Neural cell (in vitro differentiated cells): ENCODE data around the gene TNC. TPM values are rescaled to one million over a fixed set of nuclear protein-coding genes. Genes with fewer than 3 reads are reported as not detected.

ENCODE experiments used
- H2AFZ ChIP-seq: fragments of 200-600, 300-800 bp; sonication (generic), shearing (Covaris generic); 2 replicates; pipeline ENCODE4 v1.6.0; 2014; ENCODE audit warnings: low read depth, mild to moderate bottlenecking, antibody characterized with exemption, low read length, moderate library complexity
- H3F3A ChIP-seq: fragments of 200-600 bp; shearing (Covaris generic); 2 replicates; pipeline ENCODE4 v1.6.1; 2016; ENCODE audit warnings: mild to moderate bottlenecking, moderate library complexity, mixed read lengths, antibody characterized with exemption, low read length; ENCODE audit not compliant: insufficient read depth, poor library complexity, severe bottlenecking
- H3K27ac ChIP-seq: fragments of 200-600, 300-800 bp; sonication (generic), shearing (Covaris generic); 2 replicates; pipeline ENCODE4 v1.5.1; 2014; ENCODE audit warnings: mild to moderate bottlenecking, low read length, moderate library complexity
- H3K27me3 ChIP-seq: fragments of 300-800, 200-600 bp; sonication (generic), shearing (Covaris generic); 2 replicates; pipeline ENCODE4 v1.6.0; 2014; ENCODE audit warnings: mild to moderate bottlenecking, low read depth, low read length, moderate library complexity; ENCODE audit not compliant: insufficient read depth
- H3K36me3 ChIP-seq: fragments of 300-800, 200-600 bp; sonication (generic), shearing (Covaris generic); 2 replicates; pipeline ENCODE4 v1.5.1; 2014; ENCODE audit warnings: mild to moderate bottlenecking, antibody characterized with exemption, low read length, moderate library complexity; ENCODE audit not compliant: insufficient read depth
- H3K4me2 ChIP-seq: fragments of 300-800, 200-600 bp; sonication (generic), shearing (Covaris generic); 2 replicates; pipeline ENCODE4 v1.6.0; 2014; ENCODE audit warnings: mild to moderate bottlenecking, low read length
- H3K4me3 ChIP-seq: fragments of 300-800, 200-600 bp; sonication (generic), shearing (Covaris generic); 2 replicates; pipeline ENCODE4 v1.5.1; 2014; ENCODE audit warnings: mild to moderate bottlenecking, low read length, moderate library complexity
- H3K79me2 ChIP-seq: fragments of 200-600 bp; shearing (Covaris generic); replicated peaks from 2 replicates; pipeline ENCODE4 v1.6.0; 2014; ENCODE audit warnings: mild to moderate bottlenecking, low read length, moderate library complexity; ENCODE audit not compliant: insufficient read depth
- H3K9ac ChIP-seq: fragments of 300-800, 200-600 bp; sonication (generic), shearing (Covaris generic); 2 replicates; pipeline ENCODE4 v1.6.1; 2016; ENCODE audit warnings: mild to moderate bottlenecking, low read length, mixed read lengths
- H3K9me2 ChIP-seq: fragments of 200-600 bp; shearing (Covaris generic); 2 replicates; pipeline ENCODE4 v1.6.1; 2016; ENCODE audit warnings: mild to moderate bottlenecking, low read length, mixed read lengths; ENCODE audit not compliant: insufficient read depth
- H3K9me3 ChIP-seq: fragments of 200-600, 300-800 bp; sonication (generic), shearing (Covaris generic); 2 replicates; pipeline ENCODE4 v1.6.1; 2016; ENCODE audit warnings: mild to moderate bottlenecking, mixed run types, low read length, moderate library complexity, mixed read lengths
- H4K20me1 ChIP-seq: fragments of 200-600 bp; shearing (Covaris generic); 2 replicates; pipeline ENCODE4 v1.6.1; 2016; ENCODE audit warnings: mild to moderate bottlenecking, mixed run types; ENCODE audit not compliant: insufficient read depth
- CTCF ChIP-seq: fragments of 450-650 bp; IDR thresholded peaks from 2 replicates; pipeline ENCODE4 v1.5.1; 2014; ENCODE audit warnings: antibody characterized with exemption, mild to moderate bottlenecking, moderate library complexity; ENCODE audit not compliant: poor library complexity, severe bottlenecking
- EP300 ChIP-seq: fragments of 450-650 bp; conservative IDR thresholded peaks from 2 replicates; pipeline ENCODE4 v1.6.1; 2014; ENCODE audit warnings: antibody characterized with exemption, mild to moderate bottlenecking, moderate library complexity; ENCODE audit not compliant: poor library complexity, severe bottlenecking
- EZH2 ChIP-seq: fragments of 200-600, 300-800 bp; shearing (Covaris generic), sonication (generic); IDR thresholded peaks from 2 replicates; pipeline ENCODE4 v1.6.1; 2014; ENCODE audit warnings: antibody characterized with exemption, low read length, borderline replicate concordance, mild to moderate bottlenecking; ENCODE audit not compliant: insufficient read depth, poor library complexity, severe bottlenecking
- MXI1 ChIP-seq: fragments of 450-650 bp; conservative IDR thresholded peaks from 2 replicates; pipeline ENCODE4 v1.6.1; 2014; ENCODE audit warnings: antibody characterized with exemption, mild to moderate bottlenecking; ENCODE audit not compliant: poor library complexity, severe bottlenecking
- POLR2AphosphoS5 ChIP-seq: IDR thresholded peaks from 2 replicates; pipeline ENCODE4 v1.6.1; 2012
- RAD21 ChIP-seq: fragments of 450-650 bp; conservative IDR thresholded peaks from 2 replicates; pipeline ENCODE4 v1.6.1; 2014; ENCODE audit warnings: antibody characterized with exemption, mild to moderate bottlenecking, moderate library complexity
- REST ChIP-seq: IDR thresholded peaks from 2 replicates; pipeline ENCODE4 v1.6.1; 2012; ENCODE audit warnings: borderline replicate concordance
- SMC3 ChIP-seq: fragments of 450-650 bp; conservative IDR thresholded peaks from 2 replicates; pipeline ENCODE4 v1.6.1; 2014; ENCODE audit warnings: antibody characterized with exemption, mild to moderate bottlenecking, moderate library complexity; ENCODE audit not compliant: poor library complexity
- TAF1 ChIP-seq: IDR thresholded peaks from 2 replicates; pipeline ENCODE4 v1.6.1; 2012; ENCODE audit warnings: low read depth
- polyA plus RNA-seq: library from polyadenylated mRNA; depleted of rRNA; stranded (reverse); fragments of >200 nt; gene quantifications from 2 replicates; pipeline ENCODE4 v1.2.3, GENCODE V29; 2014

Gene TNC
- polyA plus RNA-seq, 1 donor from 2014 or later = 2.1 TPM

- Histone ChIP-seq H4K20me1 (no peaks in the 10 kb centered on the region), H3F3A (no peaks in the 10 kb centered on the region), H2AFZ (no peak overlapping the region), H3K4me2 (no peak overlapping the region), H3K79me2 (no peaks in the 10 kb centered on the region), H3K27ac (no peak overlapping the region), H3K36me3 (no peaks in the 10 kb centered on the region), H3K9me2 (no peaks in the 10 kb centered on the region), H3K27me3 (no peaks in the 10 kb centered on the region), H3K9me3 (no peaks in the 10 kb centered on the region), H3K4me3 (no peak overlapping the region), H3K9ac (no peak overlapping the region)
- TF ChIP-seq REST = no peak
- no peak for TF ChIP-seq EZH2
- no peak for TF ChIP-seq MXI1
- no peak for TF ChIP-seq CTCF
- TF ChIP-seq RAD21 = no peak
- TF ChIP-seq SMC3 = no peak
- no peak for TF ChIP-seq TAF1
- TF ChIP-seq EP300 = no peak
- no peak for TF ChIP-seq POLR2AphosphoS5
Observed at GRCh38 chr9:115152281-115152820, 34.4 kb upstream of the TNC start.

DNA sequence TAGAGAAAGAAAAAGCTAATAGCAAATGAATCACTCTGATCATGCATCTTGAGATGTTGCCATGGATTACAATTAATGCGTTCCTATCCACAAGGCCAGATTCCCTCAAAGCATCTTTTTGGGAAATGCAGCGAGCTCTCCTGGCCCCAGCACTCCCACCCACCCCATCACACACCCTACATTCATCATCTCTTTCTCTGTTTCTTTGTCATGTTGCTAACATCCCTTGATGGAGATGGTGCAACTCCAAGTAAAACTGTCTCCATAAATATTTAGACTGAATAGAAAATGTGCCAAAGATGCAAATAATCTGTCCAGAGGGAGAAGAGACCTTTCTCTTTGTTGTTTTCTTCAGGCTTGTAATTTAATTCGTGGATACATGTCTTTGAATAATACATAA lies 30.8 kb upstream of the TNC start:
- Histone ChIP-seq H3K27ac (no peak overlapping the region), H2AFZ (no peak overlapping the region), H3K27me3 (no peaks in the 10 kb centered on the region), H3K9ac (no peak overlapping the region), H3K79me2 (no peaks in the 10 kb centered on the region), H4K20me1 (no peaks in the 10 kb centered on the region), H3K9me2 (no peaks in the 10 kb centered on the region), H3K4me2 (no peak overlapping the region), H3K9me3 (no peaks in the 10 kb centered on the region), H3F3A (no peaks in the 10 kb centered on the region), H3K4me3 (no peak overlapping the region), H3K36me3 (no peaks in the 10 kb centered on the region)
- TF ChIP-seq CTCF (no peak), TAF1 (no peak), SMC3 (no peak), RAD21 (no peak), EP300 (no peak), MXI1 (no peak), REST (no peak), EZH2 (no peak), POLR2AphosphoS5 (no peak)
